ENCODE data around the gene TTC36. TPM values are rescaled to one million over a fixed set of nuclear protein-coding genes. Genes with fewer than 3 reads are reported as not detected.

The TTC36 gene
- total RNA-seq, 4 donors from 2014 or later = 2.7 to 9.0 (median 5.1) TPM

DNA sequence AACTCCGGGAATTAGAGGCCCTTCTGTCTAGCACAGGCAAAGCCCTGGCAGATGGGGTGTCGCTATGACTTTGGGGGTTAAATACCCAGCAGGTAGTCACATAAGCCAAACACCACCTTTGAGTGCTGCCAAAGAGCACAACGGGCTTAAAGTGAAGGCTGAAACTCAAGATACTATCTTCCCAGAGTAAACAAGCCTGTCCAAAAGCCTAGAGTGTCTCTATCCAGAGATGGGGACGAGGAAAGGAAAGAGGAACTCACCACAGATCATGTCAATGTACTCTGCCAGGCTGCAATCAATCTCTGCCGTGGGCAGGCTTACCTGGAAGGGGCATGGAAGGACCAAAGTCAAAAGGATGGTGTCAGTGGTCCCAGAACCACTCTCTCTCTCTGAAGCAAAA is 18.3 kb downstream of the TTC36 start:
- Histone ChIP-seq H3K4me1 (no peaks in the 10 kb centered on the region), H3K27me3 (no peaks in the 10 kb centered on the region), H3K27ac (no peak overlapping the region), H3K4me3 (no peak overlapping the region), H3K9me3 (no peaks in the 10 kb centered on the region), H3K36me3 (peaks cover 0 to 85% (median 0%) of the 10 kb centered on the region in 3 donors)
- TF ChIP-seq EP300 (IDR thresholded peaks at IDR 0.05) = no peak
- TF ChIP-seq POLR2A (IDR thresholded peaks at IDR 0.05) = no peak
- TF ChIP-seq, protein P1, sequence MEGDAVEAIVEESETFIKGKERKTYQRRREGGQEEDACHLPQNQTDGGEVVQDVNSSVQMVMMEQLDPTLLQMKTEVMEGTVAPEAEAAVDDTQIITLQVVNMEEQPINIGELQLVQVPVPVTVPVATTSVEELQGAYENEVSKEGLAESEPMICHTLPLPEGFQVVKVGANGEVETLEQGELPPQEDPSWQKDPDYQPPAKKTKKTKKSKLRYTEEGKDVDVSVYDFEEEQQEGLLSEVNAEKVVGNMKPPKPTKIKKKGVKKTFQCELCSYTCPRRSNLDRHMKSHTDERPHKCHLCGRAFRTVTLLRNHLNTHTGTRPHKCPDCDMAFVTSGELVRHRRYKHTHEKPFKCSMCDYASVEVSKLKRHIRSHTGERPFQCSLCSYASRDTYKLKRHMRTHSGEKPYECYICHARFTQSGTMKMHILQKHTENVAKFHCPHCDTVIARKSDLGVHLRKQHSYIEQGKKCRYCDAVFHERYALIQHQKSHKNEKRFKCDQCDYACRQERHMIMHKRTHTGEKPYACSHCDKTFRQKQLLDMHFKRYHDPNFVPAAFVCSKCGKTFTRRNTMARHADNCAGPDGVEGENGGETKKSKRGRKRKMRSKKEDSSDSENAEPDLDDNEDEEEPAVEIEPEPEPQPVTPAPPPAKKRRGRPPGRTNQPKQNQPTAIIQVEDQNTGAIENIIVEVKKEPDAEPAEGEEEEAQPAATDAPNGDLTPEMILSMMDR (IDR thresholded peaks at IDR 0.05) = no peak
- WGBS, 2 donors = 76 to 80% methylated on average over 5 of the region's 5 CpGs
- DNase-seq (ENCODE audit: low spot score in 2 of 2) = no peak

GRCh38 chr11:118547132-118547531 is 19.9 kb downstream of the TTC36 start:
- Histone ChIP-seq H3K9me3 (no peaks in the 10 kb centered on the region), H3K4me1 (no peaks in the 10 kb centered on the region), H3K36me3 (peaks cover 0 to 92% (median 2%) of the 10 kb centered on the region in 3 donors), H3K27ac (no peak overlapping the region), H3K4me3 (no peak overlapping the region), H3K27me3 (no peaks in the 10 kb centered on the region)
- TF ChIP-seq POLR2A (IDR thresholded peaks at IDR 0.05) = no peak
- no peak for TF ChIP-seq EP300 (IDR thresholded peaks at IDR 0.05)
- TF ChIP-seq, protein P1 (IDR thresholded peaks at IDR 0.05) = no peak
- 91 to 92% methylated on average over 2 of the region's 2 CpGs for WGBS, 2 donors
- no peak for DNase-seq (ENCODE audit: low spot score in 2 of 2)

- H3K4me3 ChIP-seq = no peak overlapping the region
- H3K36me3 ChIP-seq = peaks cover 0 to 92% (median 2%) of the 10 kb centered on the region in 3 donors
- H3K27me3 ChIP-seq = no peaks in the 10 kb centered on the region
- H3K4me1 ChIP-seq = no peaks in the 10 kb centered on the region
- no peak for TF ChIP-seq EP300 (IDR thresholded peaks at IDR 0.05)
- no peak for TF ChIP-seq POLR2A (IDR thresholded peaks at IDR 0.05)
- TF ChIP-seq, protein P1 (IDR thresholded peaks at IDR 0.05) = no peak
- 88% methylated on average over 4 of the region's 4 CpGs for WGBS, 2 donors
- DNase-seq (ENCODE audit: low spot score in 2 of 2) = no peak
- no peak overlapping the region for H3K27ac ChIP-seq
- H3K9me3 ChIP-seq = no peaks in the 10 kb centered on the region
These were observed 25.1 kb downstream of the TTC36 start for GRCh38 chr11:118552341-118552740.

DNA sequence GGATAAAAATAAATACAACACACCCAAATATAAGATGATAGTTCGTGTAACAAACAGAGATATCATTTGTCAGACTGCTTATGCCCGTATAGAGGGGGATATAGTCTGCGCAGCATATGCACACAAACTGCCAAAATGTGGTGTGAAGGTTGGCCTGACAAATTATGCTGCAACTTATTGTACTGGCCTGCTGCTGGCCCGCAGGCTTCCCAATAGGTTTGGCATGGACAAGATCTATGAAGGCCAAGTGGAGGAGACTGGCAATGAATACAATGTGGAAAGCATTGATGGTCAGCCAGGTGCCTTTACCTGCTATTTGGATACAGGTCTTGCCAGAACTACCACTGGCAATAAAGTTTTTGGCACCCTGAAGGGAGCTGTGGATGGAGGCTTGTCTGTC is 33.5 kb downstream of the TTC36 start:
- 88 to 91% methylated on average over 4 of the region's 4 CpGs for WGBS, 2 donors
- Histone ChIP-seq H3K4me3 (no peak overlapping the region), H3K27me3 (no peaks in the 10 kb centered on the region), H3K9me3 (no peaks in the 10 kb centered on the region), H3K4me1 (peaks cover 0 to 14% (median 5%) of the 10 kb centered on the region in 4 donors), H3K36me3 (peaks cover 0 to 67% (median 0%) of the 10 kb centered on the region in 3 donors), H3K27ac (no peak overlapping the region)
- TF ChIP-seq POLR2A (IDR thresholded peaks at IDR 0.05) (no peak), EP300 (IDR thresholded peaks at IDR 0.05) (no peak)
- TF ChIP-seq, protein P1 (IDR thresholded peaks at IDR 0.05) = no peak
- no peak for DNase-seq (ENCODE audit: low spot score in 2 of 2)

DNA sequence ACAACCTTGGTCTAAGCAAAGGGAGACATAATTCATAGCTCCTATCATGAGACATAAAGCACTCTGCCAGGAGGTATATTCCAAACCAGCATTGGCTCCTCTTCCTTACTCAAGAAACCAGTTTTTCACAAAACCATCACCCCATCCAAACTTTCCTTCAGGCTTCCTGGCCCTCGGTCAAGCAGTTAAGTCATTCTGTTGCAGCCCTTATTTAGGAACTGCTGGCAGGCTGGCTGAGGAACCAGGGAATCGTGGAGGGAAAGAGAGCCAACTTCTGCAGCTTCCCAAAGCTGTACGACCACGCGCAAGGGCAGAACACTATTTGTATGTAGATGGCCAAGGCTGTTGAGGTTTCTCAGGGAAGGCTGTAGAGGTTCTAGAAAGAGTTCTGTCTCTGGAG is 37.8 kb downstream of the TTC36 start:
- no peaks in the 10 kb centered on the region for H3K27me3 ChIP-seq
- 31 to 33% methylated on average over 5 of the region's 5 CpGs for WGBS, 2 donors
- peak overlapping the region in 3 of 4 donors; percentile 73 to 86 (median 82) for H3K27ac ChIP-seq
- H3K4me3 ChIP-seq = peak overlapping the region; percentile 42 to 62 (median 58)
- no peaks in the 10 kb centered on the region for H3K9me3 ChIP-seq
- H3K4me1 ChIP-seq = peaks cover 0 to 18% (median 5%) of the 10 kb centered on the region in 4 donors
- peaks cover 0 to 28% (median 0%) of the 10 kb centered on the region in 3 donors for H3K36me3 ChIP-seq
- no peak for DNase-seq (ENCODE audit: low spot score in 2 of 2)
- TF ChIP-seq, protein P1 (IDR thresholded peaks at IDR 0.05) = no peak
- TF ChIP-seq POLR2A (IDR thresholded peaks at IDR 0.05) (no peak), EP300 (IDR thresholded peaks at IDR 0.05) (no peak)
